GM18868 (cell line): ENCODE measurements around the gene KDELR3.

ENCODE experiments used
- ATAC-seq: cut with Tn5 transposase; IDR thresholded peaks from one replicate; pipeline ENCODE4 v1.9.1; 2021; ENCODE audit warnings: mild to moderate bottlenecking, moderate library complexity; ENCODE audit not compliant: unreplicated experiment

The KDELR3 gene

GRCh38 chr22:38510416-38510970 lies 42.6 kb downstream of the KDELR3 start:
- no peak for ATAC-seq

GRCh38 chr22:38513063-38513462 lies 45.2 kb downstream of the KDELR3 start:
- ATAC-seq, result no peak

DNA sequence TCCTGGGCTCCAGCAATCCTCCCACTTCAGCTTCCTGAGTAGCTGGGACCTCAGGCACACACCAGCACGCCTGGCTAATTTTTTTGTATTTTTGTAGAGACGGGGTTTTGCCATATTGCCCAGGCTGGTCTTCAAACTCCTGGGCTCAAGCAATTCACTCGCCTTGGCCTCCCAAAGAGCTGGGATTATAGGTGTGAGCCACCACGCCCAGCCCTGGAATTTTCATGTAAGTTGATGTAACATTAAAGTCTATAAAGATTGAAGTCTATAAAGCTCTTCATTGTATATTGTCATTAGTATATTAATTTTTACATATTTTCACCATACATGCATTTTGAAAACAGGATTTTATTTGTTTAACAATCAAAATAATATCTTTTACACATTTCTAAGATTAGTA lies 50.7 kb downstream of the KDELR3 start:
- no peak for ATAC-seq

DNA sequence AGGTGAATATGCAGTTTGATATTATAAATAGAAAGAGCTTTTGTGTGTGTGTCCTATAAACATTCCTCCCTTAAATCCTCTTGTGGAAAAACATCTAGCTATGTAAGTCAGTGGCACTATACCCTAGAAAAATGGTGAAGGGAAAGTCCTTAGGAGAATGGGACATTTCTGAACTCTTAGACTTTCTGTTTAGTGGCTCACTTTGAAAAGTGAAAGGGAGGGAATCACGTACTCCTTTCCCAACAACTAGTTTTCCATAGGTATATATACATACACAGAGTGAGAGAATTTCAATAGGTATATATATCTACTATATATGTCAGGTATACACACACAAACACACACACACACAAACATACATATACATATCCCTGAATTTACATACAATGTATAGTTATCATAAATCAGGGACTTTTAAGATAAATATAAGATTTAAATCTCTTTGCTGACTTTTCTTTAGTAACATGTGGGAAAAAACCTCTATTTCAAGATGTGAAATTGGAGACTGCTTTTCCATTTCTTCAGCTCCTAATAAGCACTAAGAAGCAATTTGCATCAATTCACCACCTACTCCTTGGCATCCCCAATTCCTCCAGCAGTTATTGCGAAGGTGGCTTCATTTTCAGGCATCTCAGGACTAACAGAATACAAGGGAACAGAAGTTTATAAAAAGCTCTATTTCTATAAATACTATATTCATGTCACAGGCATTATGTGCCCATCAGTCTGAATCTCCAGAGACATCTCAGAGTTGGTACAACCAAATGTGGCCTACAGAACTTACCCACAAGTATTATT lies 51.8 kb downstream of the KDELR3 start:
- no peak for ATAC-seq

GRCh38 chr22:38523029-38523428 lies 55.1 kb downstream of the KDELR3 start:
- ATAC-seq, result no peak

- no peak for ATAC-seq
Observed at GRCh38 chr22:38523479-38523878, 55.6 kb downstream of the KDELR3 start.

GRCh38 chr22:38524429-38524828 lies 56.5 kb downstream of the KDELR3 start:
- no peak for ATAC-seq

- ATAC-seq, result no peak
Observed at GRCh38 chr22:38531251-38531938, 63.5 kb downstream of the KDELR3 start.
